HepG2 (cell line): ENCODE measurements around the gene LIN28A. TPM values are rescaled to one million over a fixed set of nuclear protein-coding genes. Genes with fewer than 3 reads are reported as not detected.
A peak's percentile ranks its signal among the peaks of the same experiment; 100 is the strongest.

Experiments
- ATAC-seq: fragments of 200-7000 bp; cut with Tn5 transposase; 3 replicates; pipeline ENCODE4 v1.9.1; 2020; ENCODE audit warnings: mild to moderate bottlenecking, moderate library complexity
- BruUV-seq: library from RNA; stranded (reverse); fragments of 400-500 nt; replicated peaks from 2 replicates; lab custom pipeline; 2021; lab: Mats Ljungman, UMichigan
- CTCF ChIA-PET: fragments of 300-600 bp; formaldehyde crosslinking; extraction: SDS; loops from one replicate; lab custom pipeline; 2021; ENCODE audit warnings: low total read pairs, inconsistent platforms, low intra/inter-chr PET ratio; lab: Yijun Ruan, JAX
- POLR2A ChIA-PET: fragments of 350-600 bp; sonication (Branson Sonifier 250); formaldehyde crosslinking; loops from one replicate; lab custom pipeline; 2020; ENCODE audit warnings: antibody characterized with exemption, inconsistent platforms; lab: Yijun Ruan, JAX
- DNase-seq: peaks from one replicate; pipeline ENCODE4 v3.0.0-alpha.2; 2015; ENCODE audit warnings: low spot score
- FAIRE-seq: peaks from 3 replicates; lab custom pipeline; 2011; peaks lifted over from hg19 to GRCh38; lab: Jason Lieb, UNC
- H2AFZ ChIP-seq: one replicate; pipeline ENCODE4 v1.6.1; 2011; ENCODE audit warnings: low read length, inconsistent platforms
- H3K27ac ChIP-seq: fragments of 300-600 bp; 3 replicates; pipeline ENCODE4 v1.8.0; 2011; ENCODE audit warnings: mixed run types, mild to moderate bottlenecking, mixed read lengths, low read length, inconsistent platforms; ENCODE audit not compliant: insufficient read depth; ENCODE audit errors: extremely low read length
- H3K27me3 ChIP-seq, 2 experiments: fragments of 200-600 bp in 1 of 2; 2 replicates in 1 of 2; 3 replicates in 1 of 2; pipeline versions ENCODE4 v1.6.0 to v1.8.0; 2011; ENCODE audit warnings: low read length in 2 of 2, mild to moderate bottlenecking in 2 of 2, moderate library complexity in 2 of 2, inconsistent platforms in 1 of 2; ENCODE audit not compliant: insufficient read depth in 2 of 2, control insufficient read depth in 1 of 2
- H3K36me3 ChIP-seq, 2 experiments: fragments of 200-600 bp in 1 of 2; replicated peaks in 1 of 2; 2 replicates in 1 of 2; 3 replicates in 1 of 2; pipeline versions ENCODE4 v1.5.1 to v1.8.0; 2011; ENCODE audit warnings: low read length in 2 of 2, inconsistent platforms in 1 of 2; ENCODE audit not compliant: insufficient read depth in 2 of 2, control insufficient read depth in 1 of 2
- H3K4me1 ChIP-seq: 2 replicates; pipeline ENCODE4 v1.5.1; 2012; ENCODE audit warnings: low read length, inconsistent platforms; ENCODE audit not compliant: insufficient read depth
- H3K4me2 ChIP-seq: 2 replicates; pipeline ENCODE4 v1.6.0; 2011; ENCODE audit warnings: low read depth, low read length, inconsistent platforms
- H3K4me3 ChIP-seq, 3 experiments: fragments of 200-600 bp in 1 of 3; sonication (generic), shearing (Covaris generic) in 1 of 3; replicated peaks in 1 of 3; 2 replicates each; pipeline ENCODE4 v1.5.1; 2011 to 2016; ENCODE audit warnings: low read length in 3 of 3, inconsistent platforms in 2 of 3, low read depth in 2 of 3, mild to moderate bottlenecking in 2 of 3, control low read depth in 1 of 3, mixed read lengths in 1 of 3; ENCODE audit not compliant: insufficient read depth in 1 of 3
- H3K79me2 ChIP-seq: one replicate; pipeline ENCODE4 v1.6.1; 2011; ENCODE audit warnings: low read length, inconsistent platforms; ENCODE audit not compliant: insufficient read depth
- H3K9ac ChIP-seq: 2 replicates; pipeline ENCODE4 v1.6.0; 2011; ENCODE audit warnings: mild to moderate bottlenecking, low read depth, low read length, inconsistent platforms; ENCODE audit not compliant: insufficient read depth
- H3K9me3 ChIP-seq: 2 replicates; pipeline ENCODE4 v1.5.1; 2012; ENCODE audit warnings: mild to moderate bottlenecking, low read length
- H4K20me1 ChIP-seq: 2 replicates; pipeline ENCODE4 v1.6.0; 2011; ENCODE audit warnings: inconsistent platforms, mild to moderate bottlenecking, low read length, moderate library complexity; ENCODE audit not compliant: insufficient read depth
- CBX2 ChIP-seq, 2 experiments: fragments of 200-600 bp in 1 of 2; sonication (generic); formaldehyde crosslinking in 1 of 2; IDR thresholded peaks; 2 replicates each; pipeline versions ENCODE4 v1.7.0 to v1.8.1; 2018 to 2022; ENCODE audit warnings: low read depth in 2 of 2, low read length in 1 of 2, mild to moderate bottlenecking in 1 of 2, missing genetic modification reagents in 1 of 2
- DMAP1 ChIP-seq: IDR thresholded peaks from 2 replicates; pipeline ENCODE4 v1.6.1; 2016
- FOSL2 ChIP-seq: sonication (generic); formaldehyde crosslinking; IDR thresholded peaks from 2 replicates; pipeline ENCODE4 v1.4.0; 2020; ENCODE audit warnings: missing genetic modification reagents
- HNRNPH1 ChIP-seq: fragments of 200-400 bp; formaldehyde crosslinking; optimal IDR thresholded peaks from 2 replicates; pipeline ENCODE3; 2017; ENCODE audit warnings: mild to moderate bottlenecking, low read depth, low read length
- JUND ChIP-seq: sonication (generic); formaldehyde crosslinking; IDR thresholded peaks from 2 replicates; pipeline ENCODE4 v1.8.0; 2022; ENCODE audit warnings: mild to moderate bottlenecking, missing genetic modification reagents
- NCOA5 ChIP-seq: sonication (generic); formaldehyde crosslinking; IDR thresholded peaks from 2 replicates; pipeline ENCODE4 v1.4.0; 2020; ENCODE audit warnings: missing genetic modification reagents
- PAF1 ChIP-seq: IDR thresholded peaks from 2 replicates; pipeline ENCODE4 v1.6.1; 2016; ENCODE audit warnings: missing genetic modification reagents, missing compliant biosample characterization
- PRPF4 ChIP-seq: fragments of 200-400 bp; formaldehyde crosslinking; IDR thresholded peaks from 2 replicates; pipeline ENCODE4 v1.6.1; 2016; ENCODE audit warnings: low read length, low read depth; ENCODE audit not compliant: poor library complexity, severe bottlenecking
- REL ChIP-seq: sonication (generic); formaldehyde crosslinking; conservative IDR thresholded peaks from 2 replicates; pipeline ENCODE4 v1.8.0; 2022; ENCODE audit warnings: mild to moderate bottlenecking, missing genetic modification reagents, moderate library complexity
- RXRB ChIP-seq: IDR thresholded peaks from 2 replicates; pipeline ENCODE4 v1.6.1; 2016; ENCODE audit warnings: borderline replicate concordance, missing genetic modification reagents, missing compliant biosample characterization
- SMC3 ChIP-seq: IDR thresholded peaks from 2 replicates; pipeline ENCODE4 v1.6.1; 2011; ENCODE audit warnings: low read length, improper control_type of control experiment
- ZMYM2 ChIP-seq: sonication (generic); formaldehyde crosslinking; IDR thresholded peaks from 2 replicates; pipeline ENCODE4 v1.8.0; 2022; ENCODE audit warnings: mild to moderate bottlenecking, missing genetic modification reagents
- ZNF24 ChIP-seq: fragments of 450-650 bp; IDR thresholded peaks from 2 replicates; pipeline ENCODE4 v1.6.1; 2017; ENCODE audit warnings: antibody characterized with exemption, mild to moderate bottlenecking
- ZNF296 ChIP-seq: sonication (generic); formaldehyde crosslinking; conservative IDR thresholded peaks from 2 replicates; pipeline ENCODE4 v1.5.0; 2020; ENCODE audit warnings: mild to moderate bottlenecking, missing genetic modification reagents
- ZNF678 ChIP-seq: sonication (generic); formaldehyde crosslinking; IDR thresholded peaks from 2 replicates; pipeline ENCODE4 v1.4.0; 2020; ENCODE audit warnings: mild to moderate bottlenecking, missing genetic modification reagents
- ZSCAN29 ChIP-seq: sonication (generic); formaldehyde crosslinking; conservative IDR thresholded peaks from 2 replicates; pipeline ENCODE4 v1.4.0; 2020; ENCODE audit warnings: mild to moderate bottlenecking, missing genetic modification reagents
- WGBS: methylation state at CpG from one replicate; pipeline ENCODE4 v1.1.6; 2017; ENCODE audit warnings: low lambda C conversion rate; 5-methylcytosine and 5-hydroxymethylcytosine counted together
- in situ Hi-C: cut with HindIII; loops from 2 replicates; pipeline ENCODE4 v1.10.0; 2017; ENCODE audit warnings: low pct_unique_long_range_greater_than_20kb; ENCODE audit not compliant: extremely low pct_ligation_motif_present
- intact Hi-C: fragments of 100-400 bp; cut with micrococcal nuclease; formaldehyde crosslinking; loops from one replicate; pipeline ENCODE4 v1.10.0; 2022; ENCODE audit not compliant: unreplicated experiment
- polyA plus RNA-seq, 8 experiments: library from polyadenylated mRNA; depleted of rRNA in 3 of 8; stranded (reverse) in 7 of 8; unstranded in 1 of 8; fragments of >200 nt; fragmentation: Illumina TruSeq in 4 of 8; extraction: Trizol in 4 of 8; gene quantifications; 2 replicates each; pipeline versions ENCODE4 v1.2.1 to v1.2.3, GENCODE V29; 2011 to 2016; ENCODE audit warnings: low read depth in 4 of 8, missing spikeins in 1 of 8, mixed read lengths in 1 of 8; ENCODE audit not compliant: insufficient read depth in 1 of 8
- total RNA-seq, 5 experiments: library from RNA; depleted of rRNA; stranded (reverse); fragments of >200 nt; fragmentation: Illumina TruSeq; extraction: Trizol; gene quantifications; 2 replicates each; pipeline ENCODE4 v1.2.3, GENCODE V29; 2016; ENCODE audit warnings: low read depth in 1 of 5
- TF ChIP-seq, protein P1 (sequence below): sonication (generic); formaldehyde crosslinking; IDR thresholded peaks from 2 replicates; pipeline ENCODE4 v1.8.1; 2023; ENCODE audit warnings: mild to moderate bottlenecking, missing genetic modification reagents
- TF ChIP-seq, protein P2 (sequence below): sonication (generic); formaldehyde crosslinking; IDR thresholded peaks from 2 replicates; pipeline ENCODE4 v1.4.0; 2020; ENCODE audit warnings: missing genetic modification reagents, mild to moderate bottlenecking, borderline replicate concordance
- TF ChIP-seq, protein P3 (sequence below): sonication (generic); formaldehyde crosslinking; IDR thresholded peaks from 2 replicates; pipeline ENCODE4 v1.4.0; 2020; ENCODE audit warnings: low read depth, mild to moderate bottlenecking, missing genetic modification reagents

The LIN28A gene
- total and polyA plus RNA-seq, 2 of the 13 experiments (the other 11 are each of a cell fraction or from before 2014, with no cell fraction given) = not detected

DNA sequence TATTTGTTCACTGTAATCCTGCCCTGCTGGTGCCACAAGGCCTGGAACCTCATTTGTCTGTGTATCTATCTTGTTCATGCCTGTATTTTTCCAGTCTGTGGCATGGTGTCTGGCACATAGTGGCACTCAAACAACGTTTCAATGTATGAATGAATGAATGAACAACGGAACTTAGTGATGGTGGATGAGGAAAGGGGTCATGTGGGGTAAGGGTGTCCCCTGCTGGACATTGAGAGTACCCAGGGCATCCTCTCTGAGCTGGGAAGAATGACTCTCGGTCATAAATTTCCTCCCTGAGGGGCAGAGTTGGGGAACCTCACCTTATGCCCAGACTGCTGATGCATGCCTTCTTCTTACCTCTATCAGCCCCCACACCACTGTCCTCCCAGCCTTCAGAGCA lies 19.2 kb upstream of the LIN28A start:
- Histone ChIP-seq H3K4me1 (peaks cover 55% of the 10 kb centered on the region), H4K20me1 (no peaks in the 10 kb centered on the region), H3K9ac (no peak overlapping the region), H3K27me3 (no peaks in the 10 kb centered on the region; a peak in 2 of 5 replicates), H3K27ac (no peak overlapping the region), H3K4me3 (no peak overlapping the region), H3K36me3 (no peaks in the 10 kb centered on the region), H3K9me3 (no peaks in the 10 kb centered on the region), H3K4me2 (no peak overlapping the region), H3K79me2 (no peaks in the 10 kb centered on the region), H2AFZ (no peak overlapping the region)
- FAIRE-seq = peak; percentile 57
- WGBS = 0% methylated on average over 3 of the region's 3 CpGs
- DNase-seq = peak; percentile 52
- ATAC-seq = peak; percentile 67
- in situ Hi-C loops = loop anchor here (5.0 kb wide), 1 partner anchor 109 kb away; the partner anchor contains the start of gene SH3BGRL3
- no TSS peak for BruUV-seq
- POLR2A ChIA-PET = interaction anchor here (1.3 to 1.4 kb wide), 2 partner anchors 41 to 222 kb away, joined by 3 read pairs; partner anchors contain the start of gene ZNF593
- intact Hi-C loops = loop anchor here (1.0 kb wide), 3 partner anchors 70 to 115 kb away; no protein-coding TSS in a partner anchor
- CTCF ChIA-PET = interaction anchor here (1.2 to 3.3 kb wide), 3 partner anchors 28 to 116 kb away, joined by 3 to 22 read pairs (median 18); no protein-coding TSS in a partner anchor
- TF ChIP-seq ZNF24 (peak; percentile 97), FOSL2 (0 out of 2 replicates have a peak, but pooled peaks have one; percentile 34), SMC3 (peak; percentile 91), DMAP1 (CRISPR knock-in tag) (no peak), CBX2 (IDR thresholded peaks at IDR 0.05; ENCODE audit: low read depth, low read length) (no peak), CBX2 (CRISPR knock-in tag; IDR thresholded peaks at IDR 0.05; ENCODE audit: low read depth) (no peak), REL (CRISPR knock-in tag) (no peak), RXRB (CRISPR knock-in tag) (no peak), PAF1 (no peak), JUND (no peak), ZNF296 (no peak), NCOA5 (CRISPR knock-in tag) (no peak), PRPF4 (no peak), ZSCAN29 (CRISPR knock-in tag) (no peak), ZMYM2 (CRISPR knock-in tag) (no peak), HNRNPH1 (no peak), ZNF678 (CRISPR knock-in tag) (no peak)
- TF ChIP-seq, protein P1, sequence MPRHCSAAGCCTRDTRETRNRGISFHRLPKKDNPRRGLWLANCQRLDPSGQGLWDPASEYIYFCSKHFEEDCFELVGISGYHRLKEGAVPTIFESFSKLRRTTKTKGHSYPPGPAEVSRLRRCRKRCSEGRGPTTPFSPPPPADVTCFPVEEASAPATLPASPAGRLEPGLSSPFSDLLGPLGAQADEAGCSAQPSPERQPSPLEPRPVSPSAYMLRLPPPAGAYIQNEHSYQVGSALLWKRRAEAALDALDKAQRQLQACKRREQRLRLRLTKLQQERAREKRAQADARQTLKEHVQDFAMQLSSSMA (CRISPR knock-in tag) = no peak
- TF ChIP-seq, protein P2, sequence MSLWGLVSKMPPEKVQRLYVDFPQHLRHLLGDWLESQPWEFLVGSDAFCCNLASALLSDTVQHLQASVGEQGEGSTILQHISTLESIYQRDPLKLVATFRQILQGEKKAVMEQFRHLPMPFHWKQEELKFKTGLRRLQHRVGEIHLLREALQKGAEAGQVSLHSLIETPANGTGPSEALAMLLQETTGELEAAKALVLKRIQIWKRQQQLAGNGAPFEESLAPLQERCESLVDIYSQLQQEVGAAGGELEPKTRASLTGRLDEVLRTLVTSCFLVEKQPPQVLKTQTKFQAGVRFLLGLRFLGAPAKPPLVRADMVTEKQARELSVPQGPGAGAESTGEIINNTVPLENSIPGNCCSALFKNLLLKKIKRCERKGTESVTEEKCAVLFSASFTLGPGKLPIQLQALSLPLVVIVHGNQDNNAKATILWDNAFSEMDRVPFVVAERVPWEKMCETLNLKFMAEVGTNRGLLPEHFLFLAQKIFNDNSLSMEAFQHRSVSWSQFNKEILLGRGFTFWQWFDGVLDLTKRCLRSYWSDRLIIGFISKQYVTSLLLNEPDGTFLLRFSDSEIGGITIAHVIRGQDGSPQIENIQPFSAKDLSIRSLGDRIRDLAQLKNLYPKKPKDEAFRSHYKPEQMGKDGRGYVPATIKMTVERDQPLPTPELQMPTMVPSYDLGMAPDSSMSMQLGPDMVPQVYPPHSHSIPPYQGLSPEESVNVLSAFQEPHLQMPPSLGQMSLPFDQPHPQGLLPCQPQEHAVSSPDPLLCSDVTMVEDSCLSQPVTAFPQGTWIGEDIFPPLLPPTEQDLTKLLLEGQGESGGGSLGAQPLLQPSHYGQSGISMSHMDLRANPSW (CRISPR knock-in tag) = no peak
- TF ChIP-seq, protein P3, sequence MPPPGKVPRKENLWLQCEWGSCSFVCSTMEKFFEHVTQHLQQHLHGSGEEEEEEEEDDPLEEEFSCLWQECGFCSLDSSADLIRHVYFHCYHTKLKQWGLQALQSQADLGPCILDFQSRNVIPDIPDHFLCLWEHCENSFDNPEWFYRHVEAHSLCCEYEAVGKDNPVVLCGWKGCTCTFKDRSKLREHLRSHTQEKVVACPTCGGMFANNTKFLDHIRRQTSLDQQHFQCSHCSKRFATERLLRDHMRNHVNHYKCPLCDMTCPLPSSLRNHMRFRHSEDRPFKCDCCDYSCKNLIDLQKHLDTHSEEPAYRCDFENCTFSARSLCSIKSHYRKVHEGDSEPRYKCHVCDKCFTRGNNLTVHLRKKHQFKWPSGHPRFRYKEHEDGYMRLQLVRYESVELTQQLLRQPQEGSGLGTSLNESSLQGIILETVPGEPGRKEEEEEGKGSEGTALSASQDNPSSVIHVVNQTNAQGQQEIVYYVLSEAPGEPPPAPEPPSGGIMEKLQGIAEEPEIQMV (CRISPR knock-in tag) = no peak
